ENCODE measurements around the gene SPATA1.

GRCh38 chr1:84603223-84603622 is 97.0 kb downstream of the SPATA1 start:
- TF ChIP-seq EZH2 (IDR thresholded peaks at IDR 0.05; ENCODE audit: low read length): no peak
- TF ChIP-seq, protein P1, sequence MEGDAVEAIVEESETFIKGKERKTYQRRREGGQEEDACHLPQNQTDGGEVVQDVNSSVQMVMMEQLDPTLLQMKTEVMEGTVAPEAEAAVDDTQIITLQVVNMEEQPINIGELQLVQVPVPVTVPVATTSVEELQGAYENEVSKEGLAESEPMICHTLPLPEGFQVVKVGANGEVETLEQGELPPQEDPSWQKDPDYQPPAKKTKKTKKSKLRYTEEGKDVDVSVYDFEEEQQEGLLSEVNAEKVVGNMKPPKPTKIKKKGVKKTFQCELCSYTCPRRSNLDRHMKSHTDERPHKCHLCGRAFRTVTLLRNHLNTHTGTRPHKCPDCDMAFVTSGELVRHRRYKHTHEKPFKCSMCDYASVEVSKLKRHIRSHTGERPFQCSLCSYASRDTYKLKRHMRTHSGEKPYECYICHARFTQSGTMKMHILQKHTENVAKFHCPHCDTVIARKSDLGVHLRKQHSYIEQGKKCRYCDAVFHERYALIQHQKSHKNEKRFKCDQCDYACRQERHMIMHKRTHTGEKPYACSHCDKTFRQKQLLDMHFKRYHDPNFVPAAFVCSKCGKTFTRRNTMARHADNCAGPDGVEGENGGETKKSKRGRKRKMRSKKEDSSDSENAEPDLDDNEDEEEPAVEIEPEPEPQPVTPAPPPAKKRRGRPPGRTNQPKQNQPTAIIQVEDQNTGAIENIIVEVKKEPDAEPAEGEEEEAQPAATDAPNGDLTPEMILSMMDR (optimal IDR thresholded peaks at IDR 0.05 in 1 of 3, IDR thresholded peaks at IDR 0.05 in 1 of 3, conservative IDR thresholded peaks at IDR 0.05 in 1 of 3; ENCODE audit: extremely low read depth in 1 of 3, insufficient read depth in 2 of 3, low read length in 3 of 3): no peak

Measured in keratinocyte (primary cell).